A673 (cell line): ENCODE results near the gene C1QTNF9B. TPM values are rescaled to one million over a fixed set of nuclear protein-coding genes. Genes with fewer than 3 reads are reported as not detected.

Experiments used
- BruUV-seq: library from RNA; stranded (reverse); fragments of 400-500 nt; replicated peaks from 2 replicates; lab custom pipeline; 2021; lab: Mats Ljungman, UMichigan
- CTCF ChIA-PET: fragments of 300-600 bp; sonication (Branson Sonifier 250); formaldehyde crosslinking; loops from one replicate; lab custom pipeline; 2022; ENCODE audit warnings: antibody characterized with exemption; lab: Charles Lee
- POLR2A ChIA-PET: fragments of 300-600 bp; sonication (Branson Sonifier 250); formaldehyde crosslinking; loops from one replicate; lab custom pipeline; 2022; ENCODE audit warnings: antibody characterized with exemption; ENCODE audit not compliant: low non-redundant PET; lab: Charles Lee
- DNase-seq: peaks from one replicate; pipeline ENCODE4 v3.0.0-alpha.2; 2015; ENCODE audit warnings: low spot score
- H3K27ac ChIP-seq: fragments of 200-600 bp; sonication (generic); 2 replicates; pipeline ENCODE4 v1.5.1; 2016; ENCODE audit warnings: mixed run types, low read depth, mild to moderate bottlenecking, mixed read lengths, antibody characterized with exemption, low read length; ENCODE audit not compliant: poor library complexity, severe bottlenecking
- H3K27me3 ChIP-seq: fragments of 200-600 bp; sonication (generic); replicated peaks from 2 replicates; pipeline ENCODE4 v1.6.1; 2017; ENCODE audit warnings: mixed run types, low read depth, mild to moderate bottlenecking, mixed read lengths, antibody characterized with exemption, low read length; ENCODE audit not compliant: insufficient read depth, poor library complexity
- H3K36me3 ChIP-seq: fragments of 200-600 bp; sonication (generic); 2 replicates; pipeline ENCODE4 v1.6.1; 2016; ENCODE audit warnings: mixed run types, mild to moderate bottlenecking, mixed read lengths, antibody characterized with exemption, low read length; ENCODE audit not compliant: insufficient read depth, poor library complexity, severe bottlenecking
- H3K4me1 ChIP-seq: fragments of 200-600 bp; sonication (generic); 2 replicates; pipeline ENCODE4 v1.6.1; 2017; ENCODE audit warnings: mixed run types, mild to moderate bottlenecking, mixed read lengths, antibody characterized with exemption, low read length; ENCODE audit not compliant: insufficient read depth, poor library complexity, severe bottlenecking
- H3K4me3 ChIP-seq: fragments of 200-600 bp; sonication (generic); 2 replicates; pipeline ENCODE4 v1.5.1; 2016; ENCODE audit warnings: low read depth, mixed run types, mild to moderate bottlenecking, mixed read lengths, low read length; ENCODE audit not compliant: poor library complexity, severe bottlenecking
- H3K9me3 ChIP-seq: fragments of 200-600 bp; sonication (generic); 2 replicates; pipeline ENCODE4 v1.6.1; 2016; ENCODE audit warnings: mixed run types, low read depth, mild to moderate bottlenecking, mixed read lengths, antibody characterized with exemption, low read length; ENCODE audit not compliant: poor library complexity, severe bottlenecking
- CTCF ChIP-seq: fragments of 300-800, 200-600 bp; sonication (generic); conservative IDR thresholded peaks from 2 replicates; pipeline ENCODE4 v1.5.1; 2017; ENCODE audit warnings: low read depth, mild to moderate bottlenecking, antibody characterized with exemption, low read length, moderate library complexity, mixed read lengths
- EZH2 ChIP-seq: fragments of 200-600 bp; sonication (generic); IDR thresholded peaks from 2 replicates; pipeline ENCODE4 v1.6.1; 2017; ENCODE audit warnings: borderline replicate concordance, low read depth, mild to moderate bottlenecking, mixed read lengths, antibody characterized with exemption, low read length; ENCODE audit not compliant: poor library complexity, severe bottlenecking
- intact Hi-C: fragments of 100-400 bp; cut with micrococcal nuclease; formaldehyde crosslinking; loops from one replicate; pipeline ENCODE4 v1.10.0; 2022; ENCODE audit not compliant: unreplicated experiment
- total RNA-seq: library from RNA; stranded (reverse); gene quantifications from 2 replicates; pipeline ENCODE4 v1.2.3, GENCODE V29; 2021

The C1QTNF9B gene
- total RNA-seq, 1 experiment from 2014 or later, result not detected

GRCh38 chr13:23876265-23876664 lies 21.0 kb downstream of the C1QTNF9B start:
- no peak overlapping the region for H3K4me3 ChIP-seq
- H3K27me3 ChIP-seq, result no peaks in the 10 kb centered on the region
- no peaks in the 10 kb centered on the region for H3K9me3 ChIP-seq
- CTCF ChIA-PET, result no interaction called here
- TF ChIP-seq EZH2 (no peak), CTCF (peak; percentile 63)
- POLR2A ChIA-PET, result no interaction called here
- H3K27ac ChIP-seq, result no peak overlapping the region
- peak; percentile 27 for DNase-seq
- no TSS peak for BruUV-seq
- no peaks in the 10 kb centered on the region for H3K4me1 ChIP-seq
- H3K36me3 ChIP-seq, result no peaks in the 10 kb centered on the region
- intact Hi-C loops, result loop anchor here (10.0 kb wide), 1 partner anchor 301 kb away; the partner anchor contains the start of gene TNFRSF19

GRCh38 chr13:23871616-23872220 lies 25.6 kb downstream of the C1QTNF9B start:
- TF ChIP-seq CTCF (peak; percentile 61), EZH2 (no peak)
- Histone ChIP-seq H3K27me3 (no peaks in the 10 kb centered on the region), H3K9me3 (no peaks in the 10 kb centered on the region), H3K4me1 (no peaks in the 10 kb centered on the region), H3K4me3 (no peak overlapping the region), H3K36me3 (no peaks in the 10 kb centered on the region), H3K27ac (no peak overlapping the region)
- POLR2A ChIA-PET, result no interaction called here
- peak; percentile 55 for DNase-seq
- no TSS peak for BruUV-seq
- CTCF ChIA-PET, result no interaction called here
- intact Hi-C loops, result loop anchor here (2.0 to 10.0 kb wide), 2 partner anchors 297 to 405 kb away; partner anchors contain the start of gene TNFRSF19

GRCh38 chr13:23870356-23871140 lies 26.8 kb downstream of the C1QTNF9B start:
- intact Hi-C loops, result loop anchor here (2.0 to 10.0 kb wide), 2 partner anchors 296 to 404 kb away; partner anchors contain the start of gene TNFRSF19
- DNase-seq, result no peak
- Histone ChIP-seq H3K27me3 (no peaks in the 10 kb centered on the region), H3K36me3 (no peaks in the 10 kb centered on the region), H3K27ac (no peak overlapping the region), H3K4me3 (no peak overlapping the region), H3K9me3 (no peaks in the 10 kb centered on the region), H3K4me1 (no peaks in the 10 kb centered on the region)
- TF ChIP-seq EZH2 (no peak), CTCF (no peak)
- ChIA-PET CTCF (no interaction called here), POLR2A (no interaction called here)
- BruUV-seq, result no TSS peak
